H1 (cell line): ENCODE data around the gene LIPC. TPM values are rescaled to one million over a fixed set of nuclear protein-coding genes. Genes with fewer than 3 reads are reported as not detected.

Experiments used
- CBX8 ChIP-seq: fragments of 300-800, 300-1000 bp; sonication (generic); IDR thresholded peaks from 2 replicates; pipeline ENCODE4 v1.7.1; 2016; ENCODE audit warnings: low read depth, low read length, borderline replicate concordance
- CHD1 ChIP-seq: IDR thresholded peaks from 2 replicates; pipeline ENCODE4 v1.6.1; 2012; ENCODE audit warnings: low read depth, low read length, improper control_type of control experiment
- CHD7 ChIP-seq: fragments of 300-600 bp; sonication (generic); IDR thresholded peaks from 2 replicates; pipeline ENCODE4 v1.7.1; 2012; ENCODE audit warnings: low read length, moderate library complexity, mild to moderate bottlenecking, inconsistent platforms; ENCODE audit not compliant: insufficient replicate concordance
- CTCF ChIP-seq, 3 experiments: IDR thresholded peaks; 1 replicate in 2 of 3; 2 replicates in 1 of 3; pipeline versions ENCODE4 v1.5.1 to v1.6.1; 2011; ENCODE audit warnings: low read length in 3 of 3, mild to moderate bottlenecking in 3 of 3, inconsistent platforms in 2 of 3, low read depth in 1 of 3, moderate library complexity in 1 of 3; ENCODE audit not compliant: insufficient read depth in 1 of 3; ENCODE audit errors: control extremely low read depth in 1 of 3
- RAD21 ChIP-seq, 2 experiments: IDR thresholded peaks in 1 of 2; conservative IDR thresholded peaks in 1 of 2; 2 replicates each; pipeline ENCODE4 v1.6.1; 2011; ENCODE audit warnings: low read depth in 2 of 2, low read length in 2 of 2, improper control_type of control experiment in 1 of 2, inconsistent platforms in 1 of 2, mild to moderate bottlenecking in 1 of 2, moderate library complexity in 1 of 2
- RFX5 ChIP-seq: IDR thresholded peaks from 2 replicates; pipeline ENCODE4 v1.6.1; 2011; ENCODE audit warnings: low read depth, low read length, improper control_type of control experiment, borderline replicate concordance
- RNF2 ChIP-seq: fragments of 200-900, 300-1000 bp; sonication (generic); IDR thresholded peaks from 2 replicates; pipeline ENCODE4 v1.7.1; 2016; ENCODE audit warnings: borderline replicate concordance, low read depth, mild to moderate bottlenecking, antibody characterized with exemption, low read length; ENCODE audit not compliant: poor library complexity, severe bottlenecking; ENCODE audit errors: missing control alignments
- TAF1 ChIP-seq: IDR thresholded peaks from 2 replicates; pipeline ENCODE4 v1.6.1; 2011; ENCODE audit warnings: mild to moderate bottlenecking, low read depth, low read length
- polyA plus RNA-seq, 7 experiments: library from polyadenylated mRNA; depleted of rRNA in 3 of 7; stranded (reverse) in 5 of 7; unstranded in 2 of 7; fragments of >200 nt in 5 of 7; fragments of 200-250 nt in 2 of 7; gene quantifications; 1 replicate in 5 of 7; 2 replicates in 1 of 7; 4 replicates in 1 of 7; pipeline versions ENCODE4 v1.2.1 to v1.2.3, GENCODE V29; 2011 to 2013; ENCODE audit warnings: missing spikeins in 2 of 7, mixed read lengths in 2 of 7
- total RNA-seq: library from RNA; stranded (reverse); fragmentation: NEBNext Ultra II Directional; extraction: Animal tissue kit (Norgen Biotek cat#: 25700); gene quantifications from 2 replicates; pipeline ENCODE4 v1.2.1, GENCODE V29; 2021

Gene LIPC
- total and polyA plus RNA-seq, 2 of the 8 experiments (the other 6 are each of a cell fraction or from before 2014, with no cell fraction given) = not detected

- TF ChIP-seq CHD7 (no peak), CTCF (IDR thresholded peaks at IDR 0.05; ENCODE audit: control extremely low read depth in 1 of 3, insufficient read depth in 1 of 3, low read depth in 1 of 3, low read length in 3 of 3) (no peak), CBX8 (no peak), RFX5 (no peak), TAF1 (no peak), CHD1 (no peak), RNF2 (no peak), RAD21 (IDR thresholded peaks at IDR 0.05 in 1 of 2, conservative IDR thresholded peaks at IDR 0.05 in 1 of 2; ENCODE audit: low read depth in 2 of 2, low read length in 2 of 2) (no peak)
Observed at GRCh38 chr15:58438111-58438510, 6.3 kb downstream of the LIPC start (continued).
